OCI-LY3 (cell line): Measurements from ENCODE around the gene TBX18.

Source experiments
- CTCF ChIP-seq: fragments of 200-600, 300-600 bp; sonication (generic); IDR thresholded peaks from 2 replicates; pipeline ENCODE4 v1.5.1; 2014; ENCODE audit warnings: antibody characterized with exemption, low read length, low read depth
- EZH2phosphoT487 ChIP-seq: fragments of 200-600 bp; shearing (Covaris generic); IDR thresholded peaks from 2 replicates; pipeline ENCODE4 v1.6.1; 2018; ENCODE audit warnings: antibody characterized with exemption, mixed run types, low read depth

- TF ChIP-seq CTCF (peak; percentile 36), EZH2phosphoT487 (no peak)
Observed at GRCh38 chr6:84779380-84779779, 15.0 kb upstream of the TBX18 start.
